Neutrophil (primary cell): ENCODE measurements around the gene KDM4B.

Source experiments
- H3K27ac ChIP-seq: fragments of 200-600 bp; sonication (generic); 2 replicates; pipeline ENCODE4 v1.5.1; 2016; ENCODE audit warnings: mild to moderate bottlenecking, moderate library complexity
- H3K27me3 ChIP-seq: fragments of 200-600 bp; sonication (generic); 2 replicates; pipeline ENCODE4 v1.6.0; 2016; ENCODE audit warnings: mild to moderate bottlenecking
- H3K36me3 ChIP-seq: fragments of 200-600 bp; sonication (generic); 2 replicates; pipeline ENCODE4 v1.5.1; 2017
- H3K4me1 ChIP-seq, 2 experiments: fragments of 200-600 bp in 1 of 2; sonication (generic) in 1 of 2; 1 replicate in 1 of 2; 2 replicates in 1 of 2; pipeline versions ENCODE4 v1.5.1 to v1.6.1; 2013 to 2016; ENCODE audit warnings: low read depth in 1 of 2, low read length in 1 of 2, mild to moderate bottlenecking in 1 of 2, moderate library complexity in 1 of 2; ENCODE audit not compliant: control insufficient read depth in 1 of 2, insufficient read depth in 1 of 2
- H3K4me3 ChIP-seq, 2 experiments: fragments of 200-600 bp in 1 of 2; sonication (generic) in 1 of 2; 1 replicate in 1 of 2; 2 replicates in 1 of 2; pipeline ENCODE4 v1.5.1; 2013 to 2016; ENCODE audit warnings: low read depth in 1 of 2, low read length in 1 of 2, mild to moderate bottlenecking in 1 of 2, moderate library complexity in 1 of 2
- H3K9me3 ChIP-seq: fragments of 200-600 bp; sonication (generic); 2 replicates; pipeline ENCODE4 v1.5.1; 2016
- TF ChIP-seq, protein P1 (sequence below): fragments of 200-600 bp; sonication (generic); IDR thresholded peaks from 2 replicates; pipeline ENCODE4 v1.5.1; 2016; ENCODE audit warnings: antibody characterized with exemption

The KDM4B gene

GRCh38 chr19:5186293-5187050 lies 217.6 kb downstream of the KDM4B start:
- no peaks in the 10 kb centered on the region for H3K36me3 ChIP-seq
- peaks cover 35% of the 10 kb centered on the region for H3K27me3 ChIP-seq
- TF ChIP-seq, protein P1, sequence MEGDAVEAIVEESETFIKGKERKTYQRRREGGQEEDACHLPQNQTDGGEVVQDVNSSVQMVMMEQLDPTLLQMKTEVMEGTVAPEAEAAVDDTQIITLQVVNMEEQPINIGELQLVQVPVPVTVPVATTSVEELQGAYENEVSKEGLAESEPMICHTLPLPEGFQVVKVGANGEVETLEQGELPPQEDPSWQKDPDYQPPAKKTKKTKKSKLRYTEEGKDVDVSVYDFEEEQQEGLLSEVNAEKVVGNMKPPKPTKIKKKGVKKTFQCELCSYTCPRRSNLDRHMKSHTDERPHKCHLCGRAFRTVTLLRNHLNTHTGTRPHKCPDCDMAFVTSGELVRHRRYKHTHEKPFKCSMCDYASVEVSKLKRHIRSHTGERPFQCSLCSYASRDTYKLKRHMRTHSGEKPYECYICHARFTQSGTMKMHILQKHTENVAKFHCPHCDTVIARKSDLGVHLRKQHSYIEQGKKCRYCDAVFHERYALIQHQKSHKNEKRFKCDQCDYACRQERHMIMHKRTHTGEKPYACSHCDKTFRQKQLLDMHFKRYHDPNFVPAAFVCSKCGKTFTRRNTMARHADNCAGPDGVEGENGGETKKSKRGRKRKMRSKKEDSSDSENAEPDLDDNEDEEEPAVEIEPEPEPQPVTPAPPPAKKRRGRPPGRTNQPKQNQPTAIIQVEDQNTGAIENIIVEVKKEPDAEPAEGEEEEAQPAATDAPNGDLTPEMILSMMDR = no peak
- H3K4me1 ChIP-seq = no peaks in the 10 kb centered on the region
- no peaks in the 10 kb centered on the region for H3K9me3 ChIP-seq
- no peak overlapping the region for H3K27ac ChIP-seq
- no peak overlapping the region for H3K4me3 ChIP-seq

- Histone ChIP-seq H3K27ac (no peak overlapping the region), H3K27me3 (peaks cover 30% of the 10 kb centered on the region), H3K4me1 (no peaks in the 10 kb centered on the region), H3K9me3 (no peaks in the 10 kb centered on the region), H3K36me3 (no peaks in the 10 kb centered on the region), H3K4me3 (no peak overlapping the region)
- TF ChIP-seq, protein P1 = no peak
These were observed 219.8 kb downstream of the KDM4B start for GRCh38 chr19:5188548-5189317.

GRCh38 chr19:5189318-5189607 lies 220.3 kb downstream of the KDM4B start:
- Histone ChIP-seq H3K4me3 (no peak overlapping the region), H3K36me3 (no peaks in the 10 kb centered on the region), H3K27ac (no peak overlapping the region), H3K9me3 (no peaks in the 10 kb centered on the region), H3K4me1 (no peaks in the 10 kb centered on the region), H3K27me3 (peaks cover 30% of the 10 kb centered on the region)
- TF ChIP-seq, protein P1 = no peak

DNA sequence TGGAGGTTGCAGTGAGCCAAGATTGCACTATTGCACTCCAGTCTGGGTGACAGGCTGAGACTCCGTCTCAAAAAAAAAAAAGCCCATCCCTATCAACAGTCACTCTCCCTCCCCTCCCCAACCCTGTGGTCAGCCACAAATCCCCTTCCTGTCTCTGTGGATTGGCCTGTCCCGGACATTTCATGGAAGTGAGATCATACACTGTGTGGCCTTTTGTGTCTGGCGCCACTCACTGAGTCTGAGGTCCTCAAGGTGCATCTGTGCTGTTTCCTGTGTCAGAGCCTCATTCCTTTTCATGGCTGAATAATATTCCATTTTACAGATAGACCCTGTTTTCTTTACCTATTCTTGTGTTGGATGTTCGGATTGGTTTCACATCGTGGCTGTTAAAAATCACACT lies 222.2 kb downstream of the KDM4B start:
- TF ChIP-seq, protein P1 = no peak
- Histone ChIP-seq H3K27ac (no peak overlapping the region), H3K4me3 (no peak overlapping the region), H3K9me3 (no peaks in the 10 kb centered on the region), H3K4me1 (no peaks in the 10 kb centered on the region), H3K27me3 (peaks cover 27% of the 10 kb centered on the region), H3K36me3 (no peaks in the 10 kb centered on the region)

DNA sequence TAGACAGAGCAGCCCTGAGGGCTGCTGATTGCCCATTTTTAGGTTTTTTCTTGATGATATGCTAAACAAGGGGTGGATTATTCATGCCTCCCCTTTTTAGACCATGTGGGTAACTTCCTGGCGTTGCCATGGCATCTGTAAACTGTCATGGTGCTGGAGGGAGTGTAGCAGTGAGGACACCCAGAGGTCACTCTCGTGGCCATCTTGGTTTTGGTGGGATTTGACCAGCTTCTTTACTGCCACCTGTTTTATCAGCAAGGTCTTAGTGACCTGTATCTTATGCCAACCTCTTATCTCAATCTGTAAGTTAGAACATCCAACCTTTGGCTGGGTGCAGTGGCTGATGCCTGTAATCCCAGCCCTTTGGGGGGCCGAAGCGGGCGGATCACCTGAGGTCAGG lies 223.7 kb downstream of the KDM4B start:
- Histone ChIP-seq H3K36me3 (no peaks in the 10 kb centered on the region), H3K4me1 (no peaks in the 10 kb centered on the region), H3K27ac (no peak overlapping the region), H3K9me3 (no peaks in the 10 kb centered on the region), H3K27me3 (peaks cover 27% of the 10 kb centered on the region), H3K4me3 (no peak overlapping the region)
- TF ChIP-seq, protein P1 = no peak
